Mammary epithelial cell (primary cell): ENCODE data around the gene KCNJ18.
"Not testable (repeated sequence)": the region's sequence is repeated elsewhere in the genome, so short reads cannot be mapped to it uniquely, and the experiment has no call there.

ENCODE experiments used
- CTCF ChIP-seq, 2 donors: IDR thresholded peaks in 1 of 2; conservative IDR thresholded peaks in 1 of 2; 2 replicates each; pipeline ENCODE4 v1.5.1; 2011 to 2012; ENCODE audit warnings: inconsistent platforms in 2 of 2, low read length in 2 of 2, mild to moderate bottlenecking in 2 of 2, control low read depth in 1 of 2, low read depth in 1 of 2; ENCODE audit not compliant: insufficient read depth in 1 of 2; ENCODE audit errors: extremely low read depth in 1 of 2
- EZH2 ChIP-seq: IDR thresholded peaks from 2 replicates; pipeline ENCODE4 v1.6.1; 2012; ENCODE audit warnings: low read length, inconsistent platforms, borderline replicate concordance

GRCh38 chr17:21713631-21714030, 21.3 kb downstream of the KCNJ18 start:
- not testable (repeated sequence) for TF ChIP-seq CTCF (conservative IDR thresholded peaks at IDR 0.05 in 1 of 2, IDR thresholded peaks at IDR 0.05 in 1 of 2; ENCODE audit: extremely low read depth in 1 of 2, insufficient read depth in 1 of 2, low read depth in 1 of 2, low read length in 2 of 2); EZH2
